ENCODE measurements around the gene ATP1A3.
"Not testable (repeated sequence)": the region's sequence is repeated elsewhere in the genome, so short reads cannot be mapped to it uniquely, and the experiment has no call there.

ATP1A3 gene

GRCh38 chr19:42034640-42035391, 40.8 kb upstream of the ATP1A3 start:
- peak; percentile 90 for TF ChIP-seq CTCF (IDR thresholded peaks at IDR 0.05; ENCODE audit: low read depth, low read length, missing control alignments)
- H3K27me3 ChIP-seq (replicated peaks); H3K36me3 ChIP-seq (replicated peaks); H3K4me3 ChIP-seq (ENCODE audit: low read depth, low read length); H3K27ac ChIP-seq; in situ Hi-C loops (cut with HindIII; ENCODE audit: low pct_ligation_motif_present, low sequenced_read_pairs): not testable (repeated sequence)
- DNase-seq = peak; percentile 57

GRCh38 chr19:42033413-42033812, 39.4 kb upstream of the ATP1A3 start:
- Histone ChIP-seq H3K4me3 (ENCODE audit: low read depth, low read length) (no peak overlapping the region), H3K27me3 (replicated peaks) (no peaks in the 10 kb centered on the region), H3K36me3 (replicated peaks) (no peaks in the 10 kb centered on the region), H3K27ac (no peak overlapping the region)
- no peak for TF ChIP-seq CTCF (IDR thresholded peaks at IDR 0.05; ENCODE audit: low read depth, low read length, missing control alignments)
- DNase-seq = no peak
- in situ Hi-C loops (cut with HindIII; ENCODE audit: low pct_ligation_motif_present, low sequenced_read_pairs) = no loop called here

- Histone ChIP-seq H3K36me3 (replicated peaks) (no peaks in the 10 kb centered on the region), H3K4me3 (ENCODE audit: low read depth, low read length) (no peak overlapping the region), H3K27ac (no peak overlapping the region), H3K27me3 (replicated peaks) (no peaks in the 10 kb centered on the region)
- DNase-seq = no peak
- in situ Hi-C loops (cut with HindIII; ENCODE audit: low pct_ligation_motif_present, low sequenced_read_pairs) = no loop called here
- TF ChIP-seq CTCF (IDR thresholded peaks at IDR 0.05; ENCODE audit: low read depth, low read length, missing control alignments) = no peak
These were observed 38.4 kb upstream of the ATP1A3 start for GRCh38 chr19:42032431-42032830.

- no peaks in the 10 kb centered on the region for H3K36me3 ChIP-seq (replicated peaks)
- no peak for DNase-seq
- in situ Hi-C loops (cut with HindIII; ENCODE audit: low pct_ligation_motif_present, low sequenced_read_pairs) = no loop called here
- H3K4me3 ChIP-seq (ENCODE audit: low read depth, low read length) = no peak overlapping the region
- no peaks in the 10 kb centered on the region for H3K27me3 ChIP-seq (replicated peaks)
- no peak overlapping the region for H3K27ac ChIP-seq
- TF ChIP-seq CTCF (IDR thresholded peaks at IDR 0.05; ENCODE audit: low read depth, low read length, missing control alignments) = no peak
These were observed 36.8 kb upstream of the ATP1A3 start for GRCh38 chr19:42030645-42031440.

GRCh38 chr19:42028304-42029216, 34.5 kb upstream of the ATP1A3 start:
- Histone ChIP-seq H3K4me3 (ENCODE audit: low read depth, low read length) (no peak overlapping the region), H3K27me3 (replicated peaks) (no peaks in the 10 kb centered on the region), H3K36me3 (replicated peaks) (no peaks in the 10 kb centered on the region), H3K27ac (no peak overlapping the region)
- no peak for DNase-seq
- in situ Hi-C loops (cut with HindIII; ENCODE audit: low pct_ligation_motif_present, low sequenced_read_pairs) = no loop called here
- peak; percentile 74 for TF ChIP-seq CTCF (IDR thresholded peaks at IDR 0.05; ENCODE audit: low read depth, low read length, missing control alignments)
